Neural cell (in vitro differentiated cells): Measurements from ENCODE around the gene TARS2. TPM values are rescaled to one million over a fixed set of nuclear protein-coding genes. Genes with fewer than 3 reads are reported as not detected.

Experiments used
- H2AFZ ChIP-seq: fragments of 200-600, 300-800 bp; sonication (generic), shearing (Covaris generic); 2 replicates; pipeline ENCODE4 v1.6.0; 2014; ENCODE audit warnings: low read depth, mild to moderate bottlenecking, antibody characterized with exemption, low read length, moderate library complexity
- H3F3A ChIP-seq: fragments of 200-600 bp; shearing (Covaris generic); 2 replicates; pipeline ENCODE4 v1.6.1; 2016; ENCODE audit warnings: mild to moderate bottlenecking, moderate library complexity, mixed read lengths, antibody characterized with exemption, low read length; ENCODE audit not compliant: insufficient read depth, poor library complexity, severe bottlenecking
- H3K27ac ChIP-seq: fragments of 200-600, 300-800 bp; sonication (generic), shearing (Covaris generic); 2 replicates; pipeline ENCODE4 v1.5.1; 2014; ENCODE audit warnings: mild to moderate bottlenecking, low read length, moderate library complexity
- H3K27me3 ChIP-seq: fragments of 300-800, 200-600 bp; sonication (generic), shearing (Covaris generic); 2 replicates; pipeline ENCODE4 v1.6.0; 2014; ENCODE audit warnings: mild to moderate bottlenecking, low read depth, low read length, moderate library complexity; ENCODE audit not compliant: insufficient read depth
- H3K36me3 ChIP-seq: fragments of 300-800, 200-600 bp; sonication (generic), shearing (Covaris generic); 2 replicates; pipeline ENCODE4 v1.5.1; 2014; ENCODE audit warnings: mild to moderate bottlenecking, antibody characterized with exemption, low read length, moderate library complexity; ENCODE audit not compliant: insufficient read depth
- H3K4me2 ChIP-seq: fragments of 300-800, 200-600 bp; sonication (generic), shearing (Covaris generic); 2 replicates; pipeline ENCODE4 v1.6.0; 2014; ENCODE audit warnings: mild to moderate bottlenecking, low read length
- H3K4me3 ChIP-seq: fragments of 300-800, 200-600 bp; sonication (generic), shearing (Covaris generic); 2 replicates; pipeline ENCODE4 v1.5.1; 2014; ENCODE audit warnings: mild to moderate bottlenecking, low read length, moderate library complexity
- H3K79me2 ChIP-seq: fragments of 200-600 bp; shearing (Covaris generic); replicated peaks from 2 replicates; pipeline ENCODE4 v1.6.0; 2014; ENCODE audit warnings: mild to moderate bottlenecking, low read length, moderate library complexity; ENCODE audit not compliant: insufficient read depth
- H3K9ac ChIP-seq: fragments of 300-800, 200-600 bp; sonication (generic), shearing (Covaris generic); 2 replicates; pipeline ENCODE4 v1.6.1; 2016; ENCODE audit warnings: mild to moderate bottlenecking, low read length, mixed read lengths
- H3K9me2 ChIP-seq: fragments of 200-600 bp; shearing (Covaris generic); 2 replicates; pipeline ENCODE4 v1.6.1; 2016; ENCODE audit warnings: mild to moderate bottlenecking, low read length, mixed read lengths; ENCODE audit not compliant: insufficient read depth
- H3K9me3 ChIP-seq: fragments of 200-600, 300-800 bp; sonication (generic), shearing (Covaris generic); 2 replicates; pipeline ENCODE4 v1.6.1; 2016; ENCODE audit warnings: mild to moderate bottlenecking, mixed run types, low read length, moderate library complexity, mixed read lengths
- H4K20me1 ChIP-seq: fragments of 200-600 bp; shearing (Covaris generic); 2 replicates; pipeline ENCODE4 v1.6.1; 2016; ENCODE audit warnings: mild to moderate bottlenecking, mixed run types; ENCODE audit not compliant: insufficient read depth
- CTCF ChIP-seq: fragments of 450-650 bp; IDR thresholded peaks from 2 replicates; pipeline ENCODE4 v1.5.1; 2014; ENCODE audit warnings: antibody characterized with exemption, mild to moderate bottlenecking, moderate library complexity; ENCODE audit not compliant: poor library complexity, severe bottlenecking
- EP300 ChIP-seq: fragments of 450-650 bp; conservative IDR thresholded peaks from 2 replicates; pipeline ENCODE4 v1.6.1; 2014; ENCODE audit warnings: antibody characterized with exemption, mild to moderate bottlenecking, moderate library complexity; ENCODE audit not compliant: poor library complexity, severe bottlenecking
- EZH2 ChIP-seq: fragments of 200-600, 300-800 bp; shearing (Covaris generic), sonication (generic); IDR thresholded peaks from 2 replicates; pipeline ENCODE4 v1.6.1; 2014; ENCODE audit warnings: antibody characterized with exemption, low read length, borderline replicate concordance, mild to moderate bottlenecking; ENCODE audit not compliant: insufficient read depth, poor library complexity, severe bottlenecking
- MXI1 ChIP-seq: fragments of 450-650 bp; conservative IDR thresholded peaks from 2 replicates; pipeline ENCODE4 v1.6.1; 2014; ENCODE audit warnings: antibody characterized with exemption, mild to moderate bottlenecking; ENCODE audit not compliant: poor library complexity, severe bottlenecking
- POLR2AphosphoS5 ChIP-seq: IDR thresholded peaks from 2 replicates; pipeline ENCODE4 v1.6.1; 2012
- RAD21 ChIP-seq: fragments of 450-650 bp; conservative IDR thresholded peaks from 2 replicates; pipeline ENCODE4 v1.6.1; 2014; ENCODE audit warnings: antibody characterized with exemption, mild to moderate bottlenecking, moderate library complexity
- REST ChIP-seq: IDR thresholded peaks from 2 replicates; pipeline ENCODE4 v1.6.1; 2012; ENCODE audit warnings: borderline replicate concordance
- SMC3 ChIP-seq: fragments of 450-650 bp; conservative IDR thresholded peaks from 2 replicates; pipeline ENCODE4 v1.6.1; 2014; ENCODE audit warnings: antibody characterized with exemption, mild to moderate bottlenecking, moderate library complexity; ENCODE audit not compliant: poor library complexity
- TAF1 ChIP-seq: IDR thresholded peaks from 2 replicates; pipeline ENCODE4 v1.6.1; 2012; ENCODE audit warnings: low read depth
- polyA plus RNA-seq: library from polyadenylated mRNA; depleted of rRNA; stranded (reverse); fragments of >200 nt; gene quantifications from 2 replicates; pipeline ENCODE4 v1.2.3, GENCODE V29; 2014

The TARS2 gene
- polyA plus RNA-seq, 1 donor from 2014 or later, result 19.4 TPM

GRCh38 chr1:150545486-150546032 lies 58.3 kb downstream of the TARS2 start:
- no peaks in the 10 kb centered on the region for H3K9me3 ChIP-seq
- TF ChIP-seq POLR2AphosphoS5, result no peak
- TF ChIP-seq SMC3, result no peak
- no peak for TF ChIP-seq TAF1
- TF ChIP-seq RAD21, result no peak
- TF ChIP-seq CTCF, result no peak
- TF ChIP-seq MXI1, result no peak
- TF ChIP-seq REST, result no peak
- H3K9me2 ChIP-seq, result no peaks in the 10 kb centered on the region
- H3K4me3 ChIP-seq, result no peak overlapping the region
- no peaks in the 10 kb centered on the region for H3F3A ChIP-seq
- peaks cover 12% of the 10 kb centered on the region for H3K27me3 ChIP-seq
- H3K9ac ChIP-seq, result no peak overlapping the region
- no peak overlapping the region for H3K4me2 ChIP-seq
- H4K20me1 ChIP-seq, result no peaks in the 10 kb centered on the region
- no peak overlapping the region for H2AFZ ChIP-seq
- no peaks in the 10 kb centered on the region for H3K36me3 ChIP-seq
- H3K79me2 ChIP-seq, result no peaks in the 10 kb centered on the region
- H3K27ac ChIP-seq, result no peak overlapping the region

GRCh38 chr1:150546294-150546937 lies 59.2 kb downstream of the TARS2 start:
- Histone ChIP-seq H3K79me2 (no peaks in the 10 kb centered on the region), H3K4me2 (no peak overlapping the region), H3K27ac (no peak overlapping the region), H3K36me3 (no peaks in the 10 kb centered on the region), H3K9me2 (no peaks in the 10 kb centered on the region), H4K20me1 (no peaks in the 10 kb centered on the region), H3K27me3 (peaks cover 12% of the 10 kb centered on the region), H3F3A (no peaks in the 10 kb centered on the region), H3K9me3 (no peaks in the 10 kb centered on the region), H2AFZ (no peak overlapping the region), H3K4me3 (no peak overlapping the region), H3K9ac (no peak overlapping the region)
- TF ChIP-seq EZH2, result no peak
- no peak for TF ChIP-seq CTCF
- no peak for TF ChIP-seq RAD21
- TF ChIP-seq SMC3, result no peak
- no peak for TF ChIP-seq EP300
- TF ChIP-seq TAF1, result no peak
- no peak for TF ChIP-seq POLR2AphosphoS5
- TF ChIP-seq MXI1, result no peak
